H9 (cell line): ENCODE results near the gene SNX33. TPM values are rescaled to one million over a fixed set of nuclear protein-coding genes. Genes with fewer than 3 reads are reported as not detected.

Experiments used
- DNase-seq: peaks from one replicate; pipeline ENCODE4 v3.0.0-alpha.2; 2017
- H2AFZ ChIP-seq: one replicate; pipeline ENCODE4 v1.6.1; 2013; ENCODE audit warnings: mild to moderate bottlenecking, low read length, control low read depth, moderate library complexity
- H2AK5ac ChIP-seq: 2 replicates; pipeline ENCODE4 v1.6.1; 2013; ENCODE audit warnings: low read length, control low read depth, mixed read lengths; ENCODE audit not compliant: insufficient read length
- H2BK120ac ChIP-seq: one replicate; pipeline ENCODE4 v1.6.1; 2013; ENCODE audit warnings: low read depth, mild to moderate bottlenecking, low read length, control low read depth, inconsistent platforms; ENCODE audit not compliant: poor library complexity, severe bottlenecking
- H2BK12ac ChIP-seq: 2 replicates; pipeline ENCODE4 v1.6.1; 2013; ENCODE audit warnings: low read length, control low read depth, mixed read lengths, low read depth; ENCODE audit not compliant: insufficient read length
- H2BK15ac ChIP-seq: 2 replicates; pipeline ENCODE4 v1.6.1; 2013; ENCODE audit warnings: low read depth, low read length, control low read depth
- H2BK20ac ChIP-seq: one replicate; pipeline ENCODE4 v1.6.1; 2013; ENCODE audit warnings: low read depth, mild to moderate bottlenecking, low read length, control low read depth, inconsistent platforms; ENCODE audit not compliant: poor library complexity, severe bottlenecking
- H2BK5ac ChIP-seq: 2 replicates; pipeline ENCODE4 v1.6.1; 2013; ENCODE audit warnings: low read length, control low read depth, mixed read lengths; ENCODE audit not compliant: insufficient read length
- H3K14ac ChIP-seq: 2 replicates; pipeline ENCODE4 v1.6.1; 2013; ENCODE audit warnings: low read length, control low read depth; ENCODE audit not compliant: insufficient read depth
- H3K18ac ChIP-seq: 2 replicates; pipeline ENCODE4 v1.6.1; 2013; ENCODE audit warnings: low read depth, mild to moderate bottlenecking, mixed read lengths, low read length, control low read depth; ENCODE audit not compliant: insufficient read length
- H3K23ac ChIP-seq: 2 replicates; pipeline ENCODE4 v1.6.1; 2013; ENCODE audit warnings: low read length, control low read depth, mixed read lengths, low read depth; ENCODE audit not compliant: insufficient read length
- H3K23me2 ChIP-seq: 2 replicates; pipeline ENCODE4 v1.6.1; 2013; ENCODE audit warnings: low read depth, mild to moderate bottlenecking, mixed read lengths, low read length, control low read depth; ENCODE audit not compliant: insufficient read length, poor library complexity, severe bottlenecking
- H3K27ac ChIP-seq: 2 replicates; pipeline ENCODE4 v1.5.1; 2013; ENCODE audit warnings: low read length, control low read depth, mixed read lengths, low read depth; ENCODE audit not compliant: insufficient read length
- H3K27me3 ChIP-seq: 2 replicates; pipeline ENCODE4 v1.6.1; 2013; ENCODE audit warnings: low read length, control low read depth, inconsistent platforms; ENCODE audit not compliant: insufficient read depth
- H3K4ac ChIP-seq: 2 replicates; pipeline ENCODE4 v1.6.1; 2013; ENCODE audit warnings: low read depth, mild to moderate bottlenecking, control low read depth, inconsistent platforms, low read length, moderate library complexity
- H3K4me1 ChIP-seq: 2 replicates; pipeline ENCODE4 v1.6.1; 2013; ENCODE audit warnings: low read length, control low read depth, inconsistent platforms; ENCODE audit not compliant: insufficient read depth
- H3K4me2 ChIP-seq: 2 replicates; pipeline ENCODE4 v1.6.1; 2013; ENCODE audit warnings: low read length, control low read depth, mixed read lengths; ENCODE audit not compliant: insufficient read length, insufficient read depth
- H3K56ac ChIP-seq: 2 replicates; pipeline ENCODE4 v1.6.1; 2013; ENCODE audit warnings: low read depth, mild to moderate bottlenecking, mixed read lengths, low read length, control low read depth; ENCODE audit not compliant: insufficient read length
- H3K79me1 ChIP-seq: 2 replicates; pipeline ENCODE4 v1.6.1; 2013; ENCODE audit warnings: low read depth, mild to moderate bottlenecking, moderate library complexity, low read length, control low read depth, inconsistent platforms; ENCODE audit not compliant: insufficient read depth, poor library complexity, severe bottlenecking
- H3K79me2 ChIP-seq: 2 replicates; pipeline ENCODE4 v1.6.1; 2013; ENCODE audit warnings: low read length, control low read depth, inconsistent platforms; ENCODE audit not compliant: insufficient read depth
- H3K9ac ChIP-seq: 2 replicates; pipeline ENCODE4 v1.6.1; 2013; ENCODE audit warnings: low read length, control low read depth, mixed read lengths; ENCODE audit not compliant: insufficient read length; ENCODE audit errors: extremely low read depth
- H3K9me3 ChIP-seq: one replicate; pipeline ENCODE4 v1.6.1; 2013; ENCODE audit warnings: low read depth, low read length, inconsistent platforms; ENCODE audit not compliant: control insufficient read depth
- H3T11ph ChIP-seq: one replicate; pipeline ENCODE4 v1.6.1; 2013; ENCODE audit warnings: mild to moderate bottlenecking, low read length, control low read depth, inconsistent platforms
- H4K20me1 ChIP-seq: one replicate; pipeline ENCODE4 v1.6.1; 2013; ENCODE audit not compliant: control insufficient read depth, insufficient read length, insufficient read depth
- H4K5ac ChIP-seq: 2 replicates; pipeline ENCODE4 v1.6.1; 2013; ENCODE audit warnings: low read depth, mild to moderate bottlenecking, mixed read lengths, low read length, control low read depth; ENCODE audit not compliant: insufficient read length
- H4K8ac ChIP-seq: replicated peaks from 2 replicates; pipeline ENCODE4 v1.6.1; 2013; ENCODE audit warnings: low read length, control low read depth, mixed read lengths, low read depth; ENCODE audit not compliant: insufficient read length
- H4K91ac ChIP-seq: 2 replicates; pipeline ENCODE4 v1.6.1; 2013; ENCODE audit warnings: low read depth, mild to moderate bottlenecking, moderate library complexity, mixed read lengths, low read length, control low read depth; ENCODE audit not compliant: insufficient read length
- H3K27ac Mint-ChIP-seq, 3 experiments: 2 replicates in 2 of 3; 3 replicates in 1 of 3; pipeline ENCODE4 v1.8.0; 2020 to 2021; ENCODE audit warnings: mixed read lengths in 3 of 3, mild to moderate bottlenecking in 1 of 3, moderate library complexity in 1 of 3
- H3K27me3 Mint-ChIP-seq: 2 replicates; pipeline ENCODE4 v1.8.0; 2021; ENCODE audit warnings: low read depth, mild to moderate bottlenecking, moderate library complexity, mixed read lengths
- H3K36me3 Mint-ChIP-seq, 3 experiments: 2 replicates in 2 of 3; 3 replicates in 1 of 3; pipeline ENCODE4 v1.8.0; 2020 to 2021; ENCODE audit warnings: low read depth in 3 of 3, mixed read lengths in 3 of 3; ENCODE audit not compliant: insufficient read depth in 1 of 3
- H3K4me1 Mint-ChIP-seq, 2 experiments: 2 replicates each; pipeline ENCODE4 v1.8.0; 2020; ENCODE audit warnings: mixed read lengths in 2 of 2
- H3K4me3 Mint-ChIP-seq, 2 experiments: 2 replicates in 1 of 2; 3 replicates in 1 of 2; pipeline ENCODE4 v1.8.0; 2020 to 2021; ENCODE audit warnings: mild to moderate bottlenecking in 2 of 2, mixed read lengths in 2 of 2, moderate library complexity in 1 of 2
- H3K9me3 Mint-ChIP-seq, 2 experiments: 2 replicates in 1 of 2; 3 replicates in 1 of 2; pipeline ENCODE4 v1.8.0; 2020; ENCODE audit warnings: mild to moderate bottlenecking in 2 of 2, mixed read lengths in 2 of 2, moderate library complexity in 1 of 2
- CTCF ChIP-seq: fragments of 200-600 bp; sonication (generic); conservative IDR thresholded peaks from 3 replicates; pipeline ENCODE4 v1.8.0; 2021; ENCODE audit warnings: antibody characterized with exemption, mild to moderate bottlenecking
- WGBS: extraction: QIAGEN DNeasy Blood & Tissue Kit; methylation state at CpG from one replicate; pipeline ENCODE4 v1.1.7; 2013; ENCODE audit warnings: missing lambda C conversion rate, low lambda C conversion rate, mixed read lengths; ENCODE audit not compliant: insufficient read length; ENCODE audit errors: extremely low coverage; 5-methylcytosine and 5-hydroxymethylcytosine counted together
- total RNA-seq: library from RNA; stranded (reverse); gene quantifications from 2 replicates; pipeline ENCODE4 v1.2.1, GENCODE V29; 2021

SNX33 gene
- total RNA-seq, 1 experiment from 2014 or later, result 17.7 TPM

GRCh38 chr15:75666823-75667501 is 19.2 kb downstream of the SNX33 start:
- Mint-ChIP-seq H3K9me3 (no peaks in the 10 kb centered on the region; a peak in 1 of 5 replicates), H3K4me1 (peaks cover 3% of the 10 kb centered on the region in 2 experiments), H3K27me3 (peaks cover 1% of the 10 kb centered on the region; the same call in 1 of the 2 replicates), H3K4me3 (no peak overlapping the region), H3K27ac (peak overlapping the region in 1 of 3 experiments; percentile 82; a peak in 1 of 7 replicates), H3K36me3 (peaks cover 0 to 2% (median 0%) of the 10 kb centered on the region in 3 experiments; a peak in 2 of 7 replicates)
- Histone ChIP-seq H3K27ac (no peak overlapping the region), H3K79me1 (no peaks in the 10 kb centered on the region), H2BK120ac (no peak overlapping the region), H2AFZ (no peak overlapping the region), H2BK5ac (no peak overlapping the region), H3K18ac (no peak overlapping the region), H2BK20ac (no peak overlapping the region), H4K5ac (no peak overlapping the region), H4K91ac (no peak overlapping the region), H4K20me1 (no peaks in the 10 kb centered on the region), H3T11ph (no peak overlapping the region), H3K14ac (no peak overlapping the region; the same call in 1 of the 2 replicates), H3K4me1 (no peaks in the 10 kb centered on the region), H3K56ac (no peak overlapping the region), H3K4me2 (no peak overlapping the region), H3K23ac (no peak overlapping the region), H3K4ac (no peak overlapping the region), H2BK15ac (no peak overlapping the region), H3K27me3 (no peaks in the 10 kb centered on the region), H2AK5ac (no peak overlapping the region), H3K23me2 (no peaks in the 10 kb centered on the region), H3K9ac (no peak overlapping the region), H2BK12ac (no peak overlapping the region), H3K79me2 (no peaks in the 10 kb centered on the region), H3K9me3 (no peaks in the 10 kb centered on the region), H4K8ac (no peak overlapping the region)
- no CpG with 5 or more reads among the region's 15 CpGs for WGBS
- DNase-seq, result no peak
- no peak for TF ChIP-seq CTCF
